ENCODE data around the gene LRRIQ1.

- TF ChIP-seq CTCF (IDR thresholded peaks at IDR 0.05): no peak
- TF ChIP-seq POLR2A (IDR thresholded peaks at IDR 0.05): no peak
Measured at GRCh38 chr12:85017133-85017532, 19.0 kb upstream of the LRRIQ1 start.

Data from thyroid gland (tissue), 4 donors.